Head of caudate nucleus (tissue), 42 donors: ENCODE results near the gene PLA2G2D.

Source experiments
- DNase-seq, 42 donors: peaks; one replicate each; pipeline versions ENCODE4 v3.0.0 to v3.0.0-alpha.2; 2020 to 2021; ENCODE audit warnings: mixed read lengths in 7 of 42
- intact Hi-C: fragments of 100-400 bp; cut with DNase I; formaldehyde crosslinking; loops from one replicate; pipeline ENCODE4 v1.15.0; 2022

The PLA2G2D gene

DNA sequence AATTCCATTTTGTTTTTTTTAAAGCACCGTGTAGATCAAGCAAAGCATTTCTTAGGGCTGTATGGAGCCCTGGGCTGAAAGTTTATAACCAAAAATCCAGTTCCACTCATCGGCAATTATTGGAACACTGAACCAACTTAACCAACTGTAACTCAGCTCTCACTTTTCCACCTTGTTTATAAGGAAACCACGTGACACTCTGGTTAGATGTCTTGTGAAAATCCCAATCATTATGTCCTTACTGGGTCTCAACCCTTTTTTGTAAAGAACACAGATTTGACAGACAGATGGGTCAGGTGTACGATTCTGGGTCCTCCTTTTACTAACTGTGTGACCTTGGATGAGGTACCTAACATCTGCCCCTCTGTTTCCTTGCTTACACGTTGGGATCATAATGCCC lies 43.1 kb downstream of the PLA2G2D start:
- intact Hi-C loops, result no loop called here
- DNase-seq, result no peak

DNA sequence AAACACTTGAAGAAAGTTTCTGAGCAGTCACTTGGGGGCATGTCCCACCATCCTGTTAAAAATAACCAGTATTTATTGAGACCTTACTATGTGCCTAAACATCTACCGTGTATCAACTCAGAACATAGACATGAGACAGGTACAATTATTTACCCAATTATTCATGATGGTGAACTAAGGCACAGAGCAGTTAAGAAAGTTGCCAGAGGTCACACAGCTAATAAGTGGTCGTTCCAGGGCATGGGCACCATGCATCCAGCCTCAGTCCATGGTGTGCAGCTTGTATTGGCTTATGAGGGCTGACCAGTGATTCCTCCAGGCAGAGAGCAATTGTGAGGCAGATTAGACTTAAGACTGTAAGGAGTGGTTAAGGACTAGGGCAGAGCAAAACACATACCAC lies 44.0 kb downstream of the PLA2G2D start:
- peak in 1 of 42 donors; percentile 24 for DNase-seq
- intact Hi-C loops, result no loop called here

DNA sequence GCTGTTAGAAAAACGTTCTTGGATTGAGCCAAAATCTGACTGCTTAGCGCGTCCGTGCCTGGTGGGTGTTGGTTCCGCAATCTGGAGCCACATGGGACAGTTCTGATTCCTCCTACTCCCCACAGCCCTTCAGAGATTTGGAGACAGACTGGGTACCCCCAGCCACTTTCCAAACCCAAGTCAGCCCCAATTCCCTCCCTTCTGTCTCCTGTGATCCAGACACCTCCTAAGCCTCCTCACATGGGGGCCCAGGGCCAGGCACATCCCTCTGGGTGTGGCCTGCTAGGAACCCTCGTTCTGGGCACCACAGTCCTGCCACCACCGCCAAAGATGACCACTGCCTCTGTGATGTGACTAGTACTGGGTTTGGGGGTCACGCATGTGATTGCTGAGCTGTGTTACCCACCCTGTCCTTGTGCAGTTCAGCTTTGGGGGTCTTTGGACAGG lies 44.6 kb downstream of the PLA2G2D start:
- intact Hi-C loops, result no loop called here
- no peak for DNase-seq

DNA sequence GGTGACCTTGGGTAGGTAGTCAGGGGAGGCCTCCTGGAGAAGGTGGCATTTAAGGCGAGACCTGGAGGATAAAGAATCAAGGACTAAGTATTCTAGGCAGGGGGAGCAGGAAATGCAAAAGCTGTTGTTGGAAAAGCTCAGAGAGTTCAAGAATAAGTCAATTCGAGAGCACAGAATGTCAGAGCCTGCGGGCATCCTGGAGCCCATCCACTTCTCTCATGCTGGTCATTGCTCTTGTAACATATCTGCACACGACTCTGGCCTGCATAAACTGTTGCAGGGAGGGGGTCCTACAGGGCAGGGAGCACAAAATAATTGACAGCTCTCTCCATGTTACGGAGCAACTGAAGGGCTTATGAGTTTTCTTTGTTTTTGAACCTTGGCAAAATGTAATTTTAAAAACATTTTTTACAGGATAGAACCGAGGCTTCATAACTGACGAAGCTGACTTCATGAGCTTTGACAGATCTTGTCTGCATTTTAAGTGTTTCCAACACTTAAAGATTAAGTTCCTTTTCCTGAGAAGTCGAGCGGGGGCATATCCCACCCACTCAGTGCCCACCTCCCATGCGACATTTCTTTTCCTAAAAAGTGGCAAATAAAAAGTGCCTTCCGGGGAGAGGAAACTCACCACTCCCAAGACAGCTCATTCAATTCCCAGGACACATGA lies 45.1 kb downstream of the PLA2G2D start:
- intact Hi-C loops, result no loop called here

DNA sequence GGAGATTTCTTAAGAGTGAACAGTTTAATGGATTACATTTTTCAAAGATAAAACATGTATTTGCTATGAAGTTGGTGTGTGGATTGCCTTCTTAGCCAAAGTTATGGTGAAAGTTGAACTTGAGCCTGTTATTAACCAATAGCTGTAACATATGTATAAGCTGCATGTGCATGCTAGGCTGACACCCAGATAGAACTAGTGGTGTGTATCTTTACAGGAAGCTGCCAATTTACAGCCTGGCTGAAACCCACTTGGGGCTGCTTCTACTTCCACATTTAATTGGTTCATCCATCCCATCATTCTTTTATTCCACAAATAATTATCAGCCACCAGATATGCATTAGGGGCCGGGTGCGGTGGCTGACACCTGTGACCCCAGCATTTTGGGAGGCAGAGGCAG lies 46.1 kb downstream of the PLA2G2D start:
- DNase-seq, result peak in 1 of 42 donors; percentile 3
- intact Hi-C loops, result no loop called here

More for the DNA sequence above, 45.1 kb downstream of the PLA2G2D start:
- peak in 12 of 42 donors; percentile 9 to 60 (median 38) for DNase-seq

DNA sequence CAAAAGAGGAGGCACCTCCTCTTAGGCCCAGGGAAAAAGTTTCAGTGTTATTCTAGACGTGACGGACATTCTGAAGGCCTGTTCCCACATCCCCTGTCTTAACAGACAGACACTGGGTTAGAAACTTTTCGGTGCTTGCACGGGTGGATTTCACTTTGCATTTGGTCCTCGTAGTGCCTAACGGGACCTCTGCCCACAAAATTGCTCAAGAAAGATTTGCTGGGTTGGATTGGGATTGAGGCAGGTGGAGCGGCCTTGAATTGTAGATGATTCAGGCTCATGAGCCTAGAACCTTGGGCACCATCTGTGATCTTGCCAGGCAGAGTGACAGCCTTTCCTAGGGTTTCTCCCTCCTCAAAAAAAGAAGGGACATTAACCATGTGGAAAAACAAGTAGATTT lies 46.6 kb downstream of the PLA2G2D start:
- intact Hi-C loops, result no loop called here

DNA sequence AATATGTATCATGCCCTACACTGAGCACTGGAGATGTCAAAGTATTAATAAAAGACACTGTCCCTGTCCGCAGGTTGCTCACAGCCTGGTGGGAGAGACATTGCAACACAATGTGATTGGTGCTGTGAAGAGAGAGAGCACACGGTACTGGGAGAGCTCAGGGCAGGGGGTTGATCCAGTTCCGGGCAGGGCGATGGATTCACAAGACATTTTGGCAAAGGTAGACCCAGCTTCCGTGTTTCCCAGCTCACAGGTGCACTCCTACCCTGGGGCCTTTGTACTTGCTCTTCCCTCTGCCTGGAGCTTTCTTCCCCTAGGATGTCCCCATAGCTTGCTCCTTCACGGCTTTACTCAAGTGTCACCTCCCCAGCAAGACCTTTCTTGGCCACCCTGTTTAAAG lies 47.9 kb downstream of the PLA2G2D start:
- no peak for DNase-seq
- intact Hi-C loops, result no loop called here

More for the DNA sequence above, 46.6 kb downstream of the PLA2G2D start:
- peak in 2 of 42 donors; percentile 41 to 49 for DNase-seq

DNA sequence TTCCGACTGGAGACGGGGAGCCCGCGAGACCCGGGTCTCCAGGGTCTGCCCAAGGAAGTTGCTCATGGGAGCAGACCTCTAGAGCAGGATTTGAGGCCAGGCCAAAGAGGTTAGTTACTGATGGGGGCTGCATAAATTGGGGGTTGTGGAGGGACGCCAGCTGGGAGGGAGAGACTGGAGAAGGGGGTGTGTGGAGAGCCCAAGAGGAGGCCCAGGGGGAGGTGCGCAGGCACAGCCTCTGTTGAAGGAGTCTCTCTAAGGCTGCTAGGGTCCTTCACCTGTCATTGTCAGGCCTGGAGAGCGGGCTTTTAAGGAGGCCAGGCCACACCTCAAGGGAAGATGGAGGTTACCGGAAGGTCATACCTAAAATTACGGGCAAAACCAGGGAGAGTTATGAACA lies 49.0 kb downstream of the PLA2G2D start:
- peak in 1 of 42 donors; percentile 34 for DNase-seq
- intact Hi-C loops, result no loop called here

DNA sequence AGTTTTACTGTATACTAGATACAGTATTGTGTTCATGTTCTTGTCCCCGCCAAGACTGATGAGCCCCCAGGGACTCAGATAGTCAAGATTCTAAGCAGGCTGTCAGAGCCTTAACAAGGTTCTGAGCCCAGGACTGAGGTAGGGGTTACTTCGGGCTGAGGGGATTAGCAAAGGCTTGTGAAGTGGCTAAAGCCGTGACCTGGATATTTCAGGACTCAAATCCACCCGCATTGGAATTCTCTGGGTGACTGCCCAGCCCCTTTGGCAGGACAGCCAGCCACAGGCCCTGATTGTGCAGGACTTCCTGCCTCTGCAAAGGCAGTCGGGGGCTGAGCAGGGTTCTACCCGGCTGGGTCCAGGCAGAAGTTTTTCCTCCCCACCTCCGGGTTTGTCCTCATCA lies 49.5 kb downstream of the PLA2G2D start, which contains the start of gene PLA2G5:
PLA2G5 (plus strand) TSS at position 321 of the 400 bp plus-strand sequence. CDS start 14,637 bp downstream, outside the sequence.
- DNase-seq, result peak in 34 of 42 donors; percentile 10 to 78 (median 48)
- intact Hi-C loops, result no loop called here

DNA sequence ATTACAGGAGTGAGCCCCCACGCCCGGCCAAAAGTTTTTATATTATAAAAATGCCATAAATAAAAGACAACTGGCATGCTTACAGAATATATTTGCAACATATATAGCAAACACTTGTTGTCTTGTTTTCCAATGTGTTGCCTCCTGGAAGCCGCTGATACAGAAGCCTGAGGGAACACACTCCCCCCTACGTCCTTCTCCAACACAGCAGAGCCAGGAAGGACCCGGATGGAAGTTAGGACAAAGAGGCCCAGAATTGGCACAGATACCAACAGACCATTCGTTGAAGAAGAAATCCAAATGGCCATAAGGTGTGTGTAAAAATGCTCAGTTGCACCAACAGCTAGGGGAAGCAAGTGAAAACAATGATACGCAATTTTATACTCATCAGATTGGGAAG lies 50.6 kb downstream of the PLA2G2D start:
- intact Hi-C loops, result no loop called here

DNA sequence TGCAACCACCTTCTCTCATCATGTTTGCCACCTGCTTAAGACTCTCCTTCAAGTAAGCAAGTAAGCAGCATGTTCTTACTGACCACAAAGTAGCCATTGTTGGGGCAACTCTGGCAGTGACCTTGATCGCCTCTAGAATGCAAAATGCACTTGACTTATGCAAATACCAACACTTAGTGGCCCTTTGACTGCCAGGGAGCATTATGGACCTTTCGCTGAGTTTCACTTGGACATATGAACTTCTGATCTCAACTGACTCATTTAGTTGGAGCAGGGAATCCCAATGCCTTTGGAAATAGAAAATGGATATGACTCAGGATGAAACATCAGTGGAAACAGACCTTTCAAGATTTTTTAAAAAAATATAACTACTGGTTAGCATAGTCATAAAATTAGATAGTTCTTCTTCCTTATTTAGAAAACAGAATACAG lies 55.5 kb downstream of the PLA2G2D start:
- DNase-seq, result no peak

More for the DNA sequence above, 50.6 kb downstream of the PLA2G2D start:
- DNase-seq, result peak in 1 of 42 donors; percentile 12

More for the DNA sequence above, 55.5 kb downstream of the PLA2G2D start:
- intact Hi-C loops, result no loop called here
